NB4 (cell line): Measurements from ENCODE around the gene MSN.

ENCODE experiments used
- DNase-seq: peaks from one replicate; pipeline ENCODE4 v3.0.0; 2010; ENCODE audit warnings: low read depth
- H3K4me3 ChIP-seq: one replicate; pipeline ENCODE4 v1.5.1; 2011; ENCODE audit warnings: mild to moderate bottlenecking, low read depth, low read length, moderate library complexity
- CTCF ChIP-seq: IDR thresholded peaks from one replicate; pipeline ENCODE4 v1.5.1; 2012; ENCODE audit warnings: low read depth, low read length
- MAX ChIP-seq: IDR thresholded peaks from 2 replicates; pipeline ENCODE4 v1.6.1; 2011; ENCODE audit warnings: low read depth, low read length
- MYC ChIP-seq: IDR thresholded peaks from 2 replicates; pipeline ENCODE4 v1.6.1; 2011; ENCODE audit warnings: low read depth, low read length
- POLR2A ChIP-seq: IDR thresholded peaks from 2 replicates; pipeline ENCODE4 v1.6.1; 2011; ENCODE audit warnings: mild to moderate bottlenecking; ENCODE audit not compliant: insufficient read length; ENCODE audit errors: extremely low read depth

The MSN gene

GRCh38 chrX:65740909-65741308 is 73.5 kb downstream of the MSN start:
- no peak overlapping the region for H3K4me3 ChIP-seq
- TF ChIP-seq CTCF (no peak), MYC (no peak), MAX (no peak), POLR2A (no peak)
- DNase-seq = no peak

- no peak overlapping the region for H3K4me3 ChIP-seq
- no peak for DNase-seq
- TF ChIP-seq POLR2A (no peak), MYC (no peak), MAX (no peak), CTCF (no peak)
Observed at GRCh38 chrX:65741823-65742222, 74.4 kb downstream of the MSN start.

DNA sequence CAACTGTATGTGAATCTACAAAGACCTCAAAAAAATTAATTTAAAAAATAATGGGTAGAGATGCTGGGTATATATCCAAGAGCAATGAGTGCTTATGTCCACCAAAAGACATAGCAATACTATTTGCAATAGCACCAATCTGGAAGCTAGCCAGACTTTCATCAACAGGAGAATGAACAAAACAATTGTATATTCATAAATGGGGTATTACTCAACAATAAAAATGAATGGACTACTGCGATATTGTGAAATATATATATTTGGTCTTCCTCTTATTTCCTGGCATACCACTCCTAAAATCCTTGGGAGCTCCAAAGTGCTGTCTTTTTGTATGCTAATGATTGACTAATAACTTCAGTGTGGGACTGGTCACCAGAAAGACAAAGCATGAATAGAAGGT is 77.5 kb downstream of the MSN start:
- TF ChIP-seq POLR2A (no peak), CTCF (no peak), MYC (no peak), MAX (no peak)
- H3K4me3 ChIP-seq = no peak overlapping the region
- no peak for DNase-seq

DNA sequence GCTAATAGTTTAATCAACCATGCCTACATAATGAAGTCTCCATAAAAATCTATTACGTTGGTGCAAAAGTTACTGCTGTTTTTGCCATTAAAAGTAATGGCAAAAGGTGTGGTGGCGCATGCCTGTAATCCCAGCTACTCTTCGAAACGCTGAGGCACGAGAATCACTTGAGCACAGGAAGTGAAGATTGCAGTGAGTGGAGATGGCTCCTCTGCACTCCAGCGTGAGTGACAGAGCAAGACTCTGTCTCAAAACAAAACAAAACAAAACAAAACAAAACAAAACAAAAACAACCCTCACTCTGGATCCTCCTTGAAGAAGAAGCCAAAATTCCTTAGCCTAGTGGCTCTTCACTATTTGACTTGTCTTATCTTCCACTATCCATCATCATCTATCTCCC is 78.0 kb downstream of the MSN start:
- TF ChIP-seq MYC = no peak
- no peak for TF ChIP-seq POLR2A
- no peak for TF ChIP-seq CTCF
- TF ChIP-seq MAX = no peak
- no peak for DNase-seq
- H3K4me3 ChIP-seq = no peak overlapping the region

DNA sequence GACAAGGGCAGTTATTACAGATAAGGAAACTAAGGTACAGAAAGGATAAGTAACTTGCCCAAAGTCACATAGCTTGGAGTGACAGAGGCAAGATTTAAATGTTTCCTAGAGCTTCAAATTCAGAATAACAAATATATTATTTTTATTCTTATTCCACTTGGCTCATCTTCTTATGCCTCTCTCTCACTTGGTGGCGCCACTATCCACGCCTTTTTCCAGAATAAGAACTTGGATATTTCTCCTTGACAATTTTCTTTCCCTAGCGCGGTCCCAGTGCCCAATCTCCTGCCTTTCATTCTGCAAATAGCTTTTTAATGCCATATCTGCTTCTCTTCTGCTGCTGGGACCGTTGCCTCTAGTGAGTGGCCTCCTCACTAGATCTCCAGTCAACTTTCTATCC is 78.5 kb downstream of the MSN start:
- TF ChIP-seq MYC = no peak
- TF ChIP-seq POLR2A = no peak
- peak; percentile 21 for TF ChIP-seq CTCF
- peak; percentile 52 for DNase-seq
- no peak overlapping the region for H3K4me3 ChIP-seq

- peak; percentile 97 for DNase-seq
- H3K4me3 ChIP-seq = peak overlapping the region; percentile 17
- TF ChIP-seq MAX = peak; percentile 37; the same call in 1 of the 2 replicates
- no peak for TF ChIP-seq POLR2A
- TF ChIP-seq MYC = peak; percentile 49; the same call in 1 of the 2 replicates
Observed at GRCh38 chrX:65750674-65751469, 83.4 kb downstream of the MSN start.
